KMS-11 (cell line): ENCODE measurements around the gene CSRP3.

Experiments
- H2AFZ ChIP-seq: fragments of 200-600 bp; sonication (generic); 2 replicates; pipeline ENCODE4 v1.6.1; 2016; ENCODE audit warnings: antibody characterized with exemption, mixed run types, low read depth
- H3K27ac ChIP-seq: fragments of 200-600 bp; sonication (generic); 2 replicates; pipeline ENCODE4 v1.6.1; 2016; ENCODE audit warnings: mild to moderate bottlenecking, mixed run types
- H3K27me3 ChIP-seq: fragments of 200-600 bp; sonication (generic); 2 replicates; pipeline ENCODE4 v1.6.1; 2017; ENCODE audit warnings: mild to moderate bottlenecking, low read depth, mixed run types, moderate library complexity; ENCODE audit not compliant: insufficient read depth
- H3K36me3 ChIP-seq: fragments of 200-600 bp; sonication (generic); 2 replicates; pipeline ENCODE4 v1.6.1; 2017; ENCODE audit warnings: mild to moderate bottlenecking, mixed run types; ENCODE audit not compliant: insufficient read depth
- H3K4me1 ChIP-seq: fragments of 200-600 bp; sonication (generic); 2 replicates; pipeline ENCODE4 v1.6.1; 2016; ENCODE audit warnings: mild to moderate bottlenecking, low read depth, mixed run types; ENCODE audit not compliant: poor library complexity, severe bottlenecking
- H3K4me2 ChIP-seq: fragments of 200-600 bp; sonication (generic); 2 replicates; pipeline ENCODE4 v1.7.0; 2016; ENCODE audit warnings: mild to moderate bottlenecking, mixed run types
- H3K4me3 ChIP-seq: fragments of 200-600 bp; sonication (generic); IDR thresholded peaks from 2 replicates; pipeline ENCODE4 v1.6.1; 2017; ENCODE audit warnings: low read depth, low read length, mixed read lengths; ENCODE audit not compliant: insufficient read depth
- H3K79me2 ChIP-seq: fragments of 200-600 bp; sonication (generic); 2 replicates; pipeline ENCODE4 v1.6.1; 2016; ENCODE audit warnings: low read depth, mixed run types; ENCODE audit not compliant: insufficient read depth
- H3K9ac ChIP-seq: fragments of 200-600 bp; sonication (generic); 2 replicates; pipeline ENCODE4 v1.6.1; 2016; ENCODE audit warnings: mild to moderate bottlenecking, mixed run types
- H4K20me1 ChIP-seq: fragments of 200-600 bp; sonication (generic); 2 replicates; pipeline ENCODE4 v1.6.1; 2016; ENCODE audit warnings: mild to moderate bottlenecking, mixed run types; ENCODE audit not compliant: insufficient read depth
- TF ChIP-seq, protein P1 (sequence below): fragments of 200-600 bp; sonication (generic); conservative IDR thresholded peaks from 2 replicates; pipeline ENCODE4 v1.6.1; 2017; ENCODE audit warnings: low read depth, mild to moderate bottlenecking, antibody characterized with exemption, low read length, moderate library complexity, mixed read lengths

CSRP3 gene

DNA sequence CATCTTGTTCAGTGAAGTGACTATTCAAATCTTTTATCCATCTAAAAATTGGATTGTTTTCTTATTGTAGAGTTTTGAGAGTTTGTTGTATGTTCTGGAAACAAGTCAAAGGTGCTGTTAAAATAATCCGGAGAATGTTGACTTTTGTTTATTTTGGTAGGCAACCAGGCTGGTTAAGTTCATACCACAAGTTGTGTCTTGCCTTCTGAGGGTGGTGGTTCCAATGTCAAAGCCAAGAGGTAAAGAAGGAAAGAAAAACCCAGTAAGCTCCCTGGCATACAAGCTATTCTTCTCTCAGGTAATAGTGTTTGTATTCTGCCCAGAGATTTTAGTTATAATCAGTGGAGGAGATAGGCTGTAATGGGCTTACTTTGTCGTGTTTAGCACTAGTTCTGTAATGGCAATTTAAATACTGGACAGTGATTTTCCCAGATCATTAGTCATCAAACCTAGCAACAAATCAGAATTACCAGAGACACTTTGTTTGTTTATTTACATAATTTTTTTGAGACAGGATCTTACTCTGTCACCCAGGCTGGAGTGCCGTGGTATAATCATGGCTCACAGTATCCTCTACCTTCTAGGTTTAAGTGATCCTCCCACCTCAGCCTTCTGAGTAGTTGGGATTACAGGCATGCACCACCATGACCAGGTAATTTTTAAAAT lies 15.1 kb upstream of the CSRP3 start:
- H3K9ac ChIP-seq: no peak overlapping the region
- no peaks in the 10 kb centered on the region for H3K79me2 ChIP-seq
- no peaks in the 10 kb centered on the region for H3K27me3 ChIP-seq
- no peak overlapping the region for H3K4me2 ChIP-seq
- H4K20me1 ChIP-seq: no peaks in the 10 kb centered on the region
- TF ChIP-seq, protein P1, sequence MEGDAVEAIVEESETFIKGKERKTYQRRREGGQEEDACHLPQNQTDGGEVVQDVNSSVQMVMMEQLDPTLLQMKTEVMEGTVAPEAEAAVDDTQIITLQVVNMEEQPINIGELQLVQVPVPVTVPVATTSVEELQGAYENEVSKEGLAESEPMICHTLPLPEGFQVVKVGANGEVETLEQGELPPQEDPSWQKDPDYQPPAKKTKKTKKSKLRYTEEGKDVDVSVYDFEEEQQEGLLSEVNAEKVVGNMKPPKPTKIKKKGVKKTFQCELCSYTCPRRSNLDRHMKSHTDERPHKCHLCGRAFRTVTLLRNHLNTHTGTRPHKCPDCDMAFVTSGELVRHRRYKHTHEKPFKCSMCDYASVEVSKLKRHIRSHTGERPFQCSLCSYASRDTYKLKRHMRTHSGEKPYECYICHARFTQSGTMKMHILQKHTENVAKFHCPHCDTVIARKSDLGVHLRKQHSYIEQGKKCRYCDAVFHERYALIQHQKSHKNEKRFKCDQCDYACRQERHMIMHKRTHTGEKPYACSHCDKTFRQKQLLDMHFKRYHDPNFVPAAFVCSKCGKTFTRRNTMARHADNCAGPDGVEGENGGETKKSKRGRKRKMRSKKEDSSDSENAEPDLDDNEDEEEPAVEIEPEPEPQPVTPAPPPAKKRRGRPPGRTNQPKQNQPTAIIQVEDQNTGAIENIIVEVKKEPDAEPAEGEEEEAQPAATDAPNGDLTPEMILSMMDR: no peak
- no peak overlapping the region for H3K27ac ChIP-seq
- H3K36me3 ChIP-seq: no peaks in the 10 kb centered on the region
- no peak overlapping the region for H2AFZ ChIP-seq
- no peak overlapping the region for H3K4me3 ChIP-seq
- peaks cover 6% of the 10 kb centered on the region for H3K4me1 ChIP-seq

DNA sequence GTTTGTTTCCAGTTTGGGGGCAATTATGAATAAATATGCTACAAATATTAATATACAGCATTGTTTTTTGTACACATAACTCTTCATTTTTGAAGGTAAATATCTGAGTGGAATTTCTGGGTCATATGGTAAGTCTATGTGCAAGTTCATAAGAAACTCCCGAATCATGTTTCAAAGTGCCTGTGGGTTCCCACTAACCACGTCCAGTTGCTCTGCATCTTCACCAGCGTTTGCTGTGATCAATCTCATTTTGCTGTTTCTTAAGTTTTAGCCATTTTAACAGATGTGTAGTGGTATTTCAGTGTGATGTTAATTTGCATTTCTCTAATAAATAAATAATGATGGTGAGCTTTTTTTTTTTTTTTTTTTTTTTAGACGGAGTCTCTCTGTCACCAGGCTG lies 14.2 kb upstream of the CSRP3 start:
- Histone ChIP-seq H3K9ac (no peak overlapping the region), H2AFZ (no peak overlapping the region), H3K4me2 (no peak overlapping the region), H3K4me3 (no peak overlapping the region), H3K36me3 (no peaks in the 10 kb centered on the region), H4K20me1 (no peaks in the 10 kb centered on the region), H3K4me1 (peaks cover 6% of the 10 kb centered on the region), H3K27me3 (no peaks in the 10 kb centered on the region), H3K79me2 (no peaks in the 10 kb centered on the region), H3K27ac (no peak overlapping the region)
- TF ChIP-seq, protein P1: no peak

DNA sequence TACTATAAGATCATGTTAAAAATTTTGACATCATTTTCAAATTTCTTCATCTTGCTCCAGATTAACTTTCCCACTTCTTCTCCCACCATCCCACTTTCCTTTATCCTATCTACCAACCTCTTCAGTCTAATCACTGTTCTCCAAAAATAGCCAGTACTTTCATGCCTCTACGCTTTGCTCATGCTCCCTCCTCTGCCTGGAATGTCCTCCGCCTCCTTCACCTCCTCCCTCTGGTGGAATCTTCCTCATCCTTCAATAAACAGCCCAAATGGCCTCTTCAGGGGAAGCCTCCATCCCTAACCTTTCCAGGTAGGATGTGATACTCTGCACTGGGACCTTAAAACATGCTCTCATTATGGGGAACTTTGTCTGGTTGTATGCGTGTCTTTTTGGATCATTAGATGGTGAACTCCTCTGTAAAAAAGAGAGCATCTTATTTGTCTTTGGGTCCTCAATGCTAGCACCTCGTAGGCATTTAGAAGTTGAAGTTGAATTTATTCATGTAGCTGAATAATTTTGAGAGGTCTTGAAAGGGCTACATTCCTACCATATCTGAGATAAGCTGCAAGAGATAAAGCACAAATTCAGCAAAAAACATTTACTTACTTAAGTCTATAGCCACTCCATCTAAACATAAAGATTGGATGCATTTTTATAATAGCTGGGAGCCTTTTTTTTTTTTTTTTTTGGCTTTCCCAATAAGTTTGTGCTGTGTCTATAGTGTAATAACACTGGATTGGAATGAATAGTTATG lies 8.0 kb upstream of the CSRP3 start:
- H3K4me2 ChIP-seq: no peak overlapping the region
- no peaks in the 10 kb centered on the region for H3K4me1 ChIP-seq
- H3K27ac ChIP-seq: no peak overlapping the region
- H3K4me3 ChIP-seq: no peak overlapping the region
- H4K20me1 ChIP-seq: no peaks in the 10 kb centered on the region
- H3K79me2 ChIP-seq: no peaks in the 10 kb centered on the region
- H3K27me3 ChIP-seq: no peaks in the 10 kb centered on the region
- TF ChIP-seq, protein P1: no peak
- H3K36me3 ChIP-seq: no peaks in the 10 kb centered on the region
- H2AFZ ChIP-seq: no peak overlapping the region
- H3K9ac ChIP-seq: no peak overlapping the region

DNA sequence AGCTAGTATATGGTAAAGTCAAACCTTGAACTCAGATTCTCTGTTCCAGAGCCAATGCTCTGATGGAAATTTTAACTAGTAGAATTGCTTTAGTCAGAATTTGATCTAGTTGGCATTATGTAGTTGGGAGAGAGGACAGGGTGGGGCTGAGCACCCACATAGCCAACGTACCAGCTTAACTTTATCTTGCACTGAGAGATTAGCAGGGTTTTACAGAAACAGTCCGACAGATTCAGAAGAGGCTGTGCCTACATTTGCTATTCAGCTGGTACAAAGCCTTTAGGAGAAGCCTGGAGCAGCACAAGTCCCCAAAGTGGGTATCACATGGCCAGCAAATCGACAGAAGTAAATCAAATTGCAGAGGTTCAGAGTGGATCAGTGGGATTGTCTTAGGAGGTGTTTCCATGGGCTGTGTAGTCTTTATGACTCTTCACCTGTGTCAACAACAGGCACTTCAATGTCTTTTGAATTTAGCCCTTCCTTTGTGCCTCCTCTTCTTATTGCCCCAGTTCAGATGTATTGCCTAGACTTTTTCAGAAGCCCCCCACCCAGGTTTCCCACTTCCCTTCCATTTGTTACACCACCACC lies 7.3 kb upstream of the CSRP3 start:
- Histone ChIP-seq H3K79me2 (no peaks in the 10 kb centered on the region), H3K27me3 (no peaks in the 10 kb centered on the region), H3K4me2 (no peak overlapping the region), H3K9ac (no peak overlapping the region), H4K20me1 (no peaks in the 10 kb centered on the region), H2AFZ (no peak overlapping the region), H3K27ac (no peak overlapping the region), H3K4me3 (no peak overlapping the region), H3K4me1 (no peaks in the 10 kb centered on the region), H3K36me3 (no peaks in the 10 kb centered on the region)
- TF ChIP-seq, protein P1: no peak
